Mesenteric fat pad (tissue), 1 donor: ENCODE measurements around the gene SH2D4B. TPM values are rescaled to one million over a fixed set of nuclear protein-coding genes. Genes with fewer than 3 reads are reported as not detected.

ENCODE experiments used
- DNase-seq: peaks from one replicate; pipeline ENCODE4 v3.0.0-alpha.2; 2020; ENCODE audit warnings: low spot score
- total RNA-seq: library from RNA; stranded (reverse); fragmentation: NEBNext Ultra II Directional; extraction: Animal tissue kit (Norgen Biotek cat#: 25700); gene quantifications from one replicate; pipeline ENCODE4 v1.2.1, GENCODE V29; 2021
- donor health status: DM: yes; HTN: yes; CAD: no.

Gene SH2D4B
- total RNA-seq, 1 donor from 2014 or later = 0.35 TPM

- DNase-seq = no peak
Observed at GRCh38 chr10:80630324-80630723, 92.6 kb downstream of the SH2D4B start.

DNA sequence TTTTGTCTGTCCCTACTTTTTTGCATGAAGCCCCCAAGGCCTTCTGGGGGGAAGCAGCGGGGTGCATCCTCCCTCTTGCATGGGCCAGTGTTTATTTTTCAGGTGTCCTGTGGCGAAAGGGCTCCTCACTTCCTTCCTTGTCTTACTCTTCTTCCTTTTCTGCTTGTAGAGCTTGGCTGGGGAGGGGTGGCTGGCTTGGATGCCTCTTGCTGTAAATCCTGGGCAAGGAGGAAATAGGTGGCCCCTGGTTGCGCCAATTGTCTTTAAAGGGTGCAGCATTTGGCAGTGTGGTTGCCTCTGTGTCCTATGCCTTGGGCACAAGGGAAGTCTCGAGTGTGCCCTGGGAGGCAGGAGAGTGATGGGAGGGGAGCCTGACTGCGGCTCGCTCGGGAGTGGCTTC, 95.0 kb downstream of the SH2D4B start:
- no peak for DNase-seq

GRCh38 chr10:80633383-80633860, 95.7 kb downstream of the SH2D4B start:
- DNase-seq = no peak

DNA sequence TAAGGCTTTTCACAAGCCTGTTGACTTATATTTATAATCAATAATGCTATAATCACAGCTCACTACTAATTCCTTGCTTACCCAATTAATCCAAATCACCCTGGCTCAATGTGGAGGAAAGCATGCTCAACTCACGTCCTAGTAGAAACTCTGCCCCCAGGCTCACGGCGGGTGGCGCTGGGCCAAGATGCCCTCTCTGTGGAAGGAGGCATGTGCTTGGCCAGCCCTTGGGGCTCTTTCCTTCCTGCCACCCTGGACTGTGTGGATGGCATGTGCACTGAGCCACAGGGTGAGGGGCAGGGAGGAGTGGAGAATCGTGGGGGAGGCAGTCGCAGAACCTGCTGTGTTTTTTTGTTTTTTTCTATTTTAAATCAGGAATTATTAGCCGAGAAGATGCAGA, 96.2 kb downstream of the SH2D4B start:
- DNase-seq = no peak

DNA sequence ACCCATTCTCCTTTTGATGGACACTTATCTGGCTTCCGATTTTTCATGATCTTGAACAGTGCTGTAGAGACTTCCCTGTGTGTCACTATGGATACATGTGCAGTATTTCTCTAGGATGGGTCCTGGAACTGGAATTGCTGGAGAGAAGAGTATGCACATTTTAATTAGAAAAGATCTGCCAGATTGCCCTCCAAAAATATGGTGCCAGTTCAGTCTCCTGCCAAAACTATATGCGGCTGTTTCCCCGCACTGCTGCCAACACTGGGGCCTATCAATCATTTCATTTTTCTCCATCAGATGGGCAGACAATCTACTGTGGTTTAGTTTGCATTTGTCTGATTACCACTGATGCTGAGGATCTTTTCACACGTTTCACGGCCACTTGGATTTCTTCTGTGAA, 105.0 kb downstream of the SH2D4B start:
- no peak for DNase-seq

GRCh38 chr10:80646366-80646765, 108.7 kb downstream of the SH2D4B start:
- DNase-seq = no peak

- DNase-seq = no peak
Observed at GRCh38 chr10:80647173-80647833, 109.6 kb downstream of the SH2D4B start.

DNA sequence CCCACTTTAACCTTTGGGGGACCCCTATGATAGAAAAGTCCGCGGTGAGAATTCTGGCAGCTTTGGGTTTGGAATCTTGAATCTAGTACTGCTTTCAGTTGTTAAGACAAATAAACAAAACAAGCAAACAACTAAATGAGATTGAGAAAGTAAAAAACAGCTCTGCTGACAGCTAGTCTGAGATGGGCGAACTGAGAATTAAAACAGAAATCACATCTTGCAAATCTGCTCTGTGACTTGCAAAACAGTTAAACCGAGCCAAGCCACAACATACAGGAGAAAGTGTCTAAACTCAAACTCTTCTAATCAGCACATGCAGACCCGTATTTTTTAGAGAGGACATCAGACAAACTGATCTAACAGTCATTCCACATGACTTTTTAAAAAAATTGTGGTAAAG, 110.4 kb downstream of the SH2D4B start:
- DNase-seq = no peak

GRCh38 chr10:80649183-80649582, 111.5 kb downstream of the SH2D4B start:
- DNase-seq = no peak

- no peak for DNase-seq
Observed at GRCh38 chr10:80655898-80656297, 118.2 kb downstream of the SH2D4B start.

DNA sequence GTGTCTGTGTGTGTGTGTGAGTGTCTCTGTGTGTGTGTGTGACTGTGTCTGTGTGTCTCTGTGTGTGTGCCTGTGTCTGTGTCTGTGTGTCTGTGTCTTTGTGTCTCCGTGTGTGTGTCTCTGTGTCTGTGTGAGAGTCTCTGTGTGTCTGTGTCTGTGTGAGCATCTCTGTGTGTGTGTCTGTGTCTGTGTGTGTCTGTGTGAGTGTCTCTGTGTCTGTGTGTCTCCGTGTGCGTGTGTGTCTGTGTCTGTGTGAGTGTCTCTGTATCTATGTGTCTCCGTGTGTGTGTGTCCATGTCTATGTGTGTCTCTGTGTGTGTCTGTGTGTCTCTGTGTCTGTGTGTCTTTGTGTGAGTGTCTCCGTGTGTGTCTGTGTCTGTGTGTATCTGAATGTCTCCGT, 120.4 kb downstream of the SH2D4B start:
- DNase-seq = no peak

DNA sequence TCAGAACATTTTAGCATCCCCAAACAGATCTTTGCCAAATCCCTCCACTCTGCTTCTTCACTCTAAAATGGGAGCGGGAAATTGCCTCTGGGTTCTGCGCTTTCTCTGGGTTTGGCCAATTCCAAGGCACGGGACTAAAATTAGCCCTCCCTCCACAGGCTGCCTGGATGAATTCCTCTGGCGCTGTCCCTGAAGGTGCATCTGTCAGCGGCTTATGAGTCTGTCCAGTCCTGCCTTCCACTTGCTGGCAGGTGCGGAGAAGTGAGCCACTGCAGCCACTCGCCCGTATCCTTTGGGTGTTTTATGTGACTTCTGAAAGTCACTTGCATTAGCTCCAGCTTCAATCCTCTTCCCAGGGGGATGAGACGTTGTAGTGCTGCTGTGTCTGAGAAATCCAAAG, 121.6 kb downstream of the SH2D4B start:
- no peak for DNase-seq

DNA sequence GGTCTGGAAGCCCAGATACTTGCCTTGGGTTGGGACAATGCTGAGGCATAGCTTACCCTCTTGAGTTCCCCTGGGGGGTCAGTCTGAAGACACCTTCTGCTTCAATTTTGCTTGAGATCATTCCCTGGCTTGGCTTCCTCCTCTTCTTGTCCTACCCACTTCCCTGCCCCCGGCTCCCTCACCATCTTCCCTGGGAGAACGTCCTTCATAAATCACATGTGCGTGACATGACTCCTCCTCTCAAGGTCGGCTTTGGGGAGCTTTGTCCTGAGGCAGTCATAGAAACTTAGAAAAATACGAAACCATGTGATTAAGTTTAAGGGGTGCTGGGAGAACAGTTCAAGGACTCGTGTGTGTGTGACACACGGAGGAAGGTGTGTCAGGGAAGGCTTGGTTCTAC, 122.6 kb downstream of the SH2D4B start:
- DNase-seq = no peak

DNA sequence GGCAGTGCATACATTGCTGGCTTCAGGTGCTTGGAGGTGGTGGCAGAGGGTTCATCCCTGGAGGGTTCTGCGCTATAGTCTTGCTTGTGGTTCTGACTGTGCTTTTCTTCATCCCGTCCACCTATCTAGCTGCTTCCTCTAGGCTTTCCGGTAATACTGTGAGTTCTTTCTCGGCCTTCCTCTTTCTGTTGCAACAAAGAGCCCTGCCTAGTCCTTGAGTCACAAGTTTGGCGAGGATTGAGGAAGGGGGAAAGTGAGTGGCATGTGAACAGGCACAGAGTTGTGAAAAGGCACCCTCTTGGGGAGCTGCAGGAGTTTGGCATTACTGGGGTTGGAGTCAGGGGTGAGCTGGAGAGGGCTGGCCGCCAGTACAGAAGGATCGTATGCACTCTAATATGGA, 123.0 kb downstream of the SH2D4B start:
- no peak for DNase-seq

DNA sequence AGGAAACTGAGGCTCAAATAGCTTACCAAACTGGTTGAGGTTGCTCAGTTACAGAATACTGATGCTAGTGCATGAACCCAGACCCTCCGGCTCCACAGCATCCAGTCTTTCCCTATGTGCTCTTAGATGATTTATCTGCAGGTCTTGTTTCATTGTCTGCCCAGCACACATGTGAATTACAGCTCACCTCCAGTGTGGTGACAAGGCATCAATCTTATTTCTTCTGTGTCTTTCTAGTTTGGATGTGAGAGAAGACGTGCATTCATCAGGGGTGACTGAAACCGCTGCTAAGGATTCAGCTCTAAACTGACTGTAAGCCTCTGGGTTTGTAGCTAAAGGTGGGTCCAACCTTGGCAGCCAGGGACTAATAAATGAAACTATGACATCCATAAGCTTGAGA, 123.8 kb downstream of the SH2D4B start:
- no peak for DNase-seq

DNA sequence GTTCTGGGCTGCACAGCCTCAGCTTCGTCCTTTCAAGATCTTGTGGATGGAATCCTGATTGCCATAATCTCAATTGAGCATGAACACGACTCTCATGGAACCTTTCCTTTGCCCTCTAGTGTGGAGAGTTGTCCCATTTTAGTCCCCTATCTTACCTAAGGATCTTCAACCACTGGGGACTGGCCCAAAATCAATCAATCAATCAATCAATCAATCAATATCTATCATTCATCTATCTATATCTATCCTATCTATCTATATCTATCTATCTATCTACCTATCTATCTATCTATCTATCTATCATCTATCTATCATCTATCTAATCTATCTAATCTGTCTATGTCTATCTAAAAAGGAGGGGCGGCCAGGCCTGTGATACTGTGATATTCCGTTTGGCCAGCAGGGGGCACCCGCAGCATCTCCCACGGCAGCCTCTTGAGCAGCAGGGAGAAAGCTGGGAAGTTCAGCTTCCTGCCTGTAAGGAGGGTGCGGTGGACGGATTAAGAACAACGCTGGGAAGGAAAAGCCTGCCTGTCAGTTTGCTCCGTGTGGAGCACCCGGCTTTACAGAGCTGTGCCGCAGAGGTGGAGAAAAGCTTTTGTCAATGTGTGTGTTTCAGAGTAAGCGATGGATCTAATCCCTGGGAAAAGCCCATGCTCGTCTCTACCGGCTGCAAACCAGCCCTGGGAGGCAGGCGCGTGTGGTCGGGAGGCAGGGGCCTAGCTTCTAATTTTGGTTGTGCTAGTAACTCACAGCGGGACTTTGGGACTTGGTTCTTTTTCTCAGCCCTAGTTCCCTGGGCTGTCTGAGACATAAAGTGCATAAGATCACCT, 124.9 kb downstream of the SH2D4B start:
- no peak for DNase-seq

DNA sequence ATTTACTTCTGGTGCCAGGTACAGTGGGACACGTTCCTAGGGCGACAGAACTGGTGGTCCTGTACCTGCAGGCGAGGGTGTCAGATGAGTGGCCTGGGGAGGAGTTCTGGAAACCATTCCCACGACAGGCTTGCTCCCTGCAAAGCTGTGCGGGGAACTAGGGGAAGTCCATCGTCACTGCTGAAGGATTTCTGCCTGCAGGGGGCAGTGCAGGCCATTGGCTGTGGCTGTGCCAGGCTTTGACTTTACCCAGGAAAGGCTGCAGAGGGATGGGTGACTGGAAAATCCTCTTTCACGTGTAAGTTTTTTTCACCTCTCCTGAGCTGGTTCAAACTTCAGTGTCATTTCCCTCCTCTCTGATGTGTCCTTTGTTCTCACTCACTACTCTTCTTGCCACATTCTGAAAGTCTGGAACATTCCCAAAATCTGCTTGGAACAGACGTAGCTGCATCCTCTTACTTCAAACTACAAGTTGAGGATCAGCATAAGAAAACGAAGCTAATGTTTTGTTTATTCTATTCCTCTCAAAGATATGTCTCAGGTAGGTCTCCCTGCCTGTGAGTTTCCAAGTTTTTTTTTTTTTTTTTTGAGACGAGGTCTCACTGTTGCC, 126.5 kb downstream of the SH2D4B start:
- no peak for DNase-seq

- no peak for DNase-seq
Observed at GRCh38 chr10:80669485-80669884, 131.8 kb downstream of the SH2D4B start.

GRCh38 chr10:80670774-80671173, 133.1 kb downstream of the SH2D4B start:
- DNase-seq = no peak

DNA sequence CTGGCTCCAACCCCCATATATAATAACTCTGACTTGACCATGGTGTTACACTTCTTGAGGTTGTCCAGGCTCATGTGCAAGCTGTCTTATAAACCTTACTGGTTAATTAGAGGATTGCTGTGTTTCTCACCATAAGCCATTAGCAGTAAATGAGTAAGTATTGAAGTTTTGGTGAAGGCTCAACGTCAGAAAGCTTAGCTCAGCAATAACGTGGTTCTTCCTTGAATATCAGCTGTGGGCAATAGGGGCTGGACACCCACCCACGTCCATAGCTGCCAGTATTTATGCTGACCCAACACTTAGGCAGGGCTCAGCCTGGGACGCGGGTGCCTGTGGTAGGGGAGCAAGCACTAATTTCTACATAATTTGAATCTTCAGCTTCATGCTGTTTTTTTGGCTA, 134.1 kb downstream of the SH2D4B start:
- no peak for DNase-seq

- no peak for DNase-seq
Observed at GRCh38 chr10:80672613-80673012, 134.9 kb downstream of the SH2D4B start.

GRCh38 chr10:80674809-80675208, 137.1 kb downstream of the SH2D4B start:
- DNase-seq = no peak
